Omental fat pad (tissue), 4 donors: Measurements from ENCODE around the gene NKAIN2. TPM values are rescaled to one million over a fixed set of nuclear protein-coding genes. Genes with fewer than 3 reads are reported as not detected.

Experiments
- ATAC-seq: fragments of 150-250 bp; one replicate; pipeline ENCODE4 v1.9.1; 2016; ENCODE audit warnings: mild to moderate bottlenecking, moderate library complexity; ENCODE audit not compliant: low FRiP score
- DNase-seq: peaks from one replicate; pipeline ENCODE4 v3.0.0-alpha.2; 2019; ENCODE audit warnings: low spot score
- total RNA-seq, 4 donors: library from RNA; depleted of rRNA; stranded (reverse); fragments of >200 nt; gene quantifications; one replicate each; pipeline ENCODE4 v1.1.0, GENCODE V29; 2016
- TF ChIP-seq, protein P1 (sequence below), 3 donors: fragments of 450-650 bp; IDR thresholded peaks; one replicate each; pipeline ENCODE4 v1.5.1; 2016 to 2017; ENCODE audit warnings: antibody characterized with exemption in 3 of 3, mild to moderate bottlenecking in 3 of 3, moderate library complexity in 2 of 3

Gene NKAIN2
- total RNA-seq, 4 donors from 2014 or later, result not detected

- DNase-seq (no peak), ATAC-seq (no peak)
- TF ChIP-seq, protein P1, sequence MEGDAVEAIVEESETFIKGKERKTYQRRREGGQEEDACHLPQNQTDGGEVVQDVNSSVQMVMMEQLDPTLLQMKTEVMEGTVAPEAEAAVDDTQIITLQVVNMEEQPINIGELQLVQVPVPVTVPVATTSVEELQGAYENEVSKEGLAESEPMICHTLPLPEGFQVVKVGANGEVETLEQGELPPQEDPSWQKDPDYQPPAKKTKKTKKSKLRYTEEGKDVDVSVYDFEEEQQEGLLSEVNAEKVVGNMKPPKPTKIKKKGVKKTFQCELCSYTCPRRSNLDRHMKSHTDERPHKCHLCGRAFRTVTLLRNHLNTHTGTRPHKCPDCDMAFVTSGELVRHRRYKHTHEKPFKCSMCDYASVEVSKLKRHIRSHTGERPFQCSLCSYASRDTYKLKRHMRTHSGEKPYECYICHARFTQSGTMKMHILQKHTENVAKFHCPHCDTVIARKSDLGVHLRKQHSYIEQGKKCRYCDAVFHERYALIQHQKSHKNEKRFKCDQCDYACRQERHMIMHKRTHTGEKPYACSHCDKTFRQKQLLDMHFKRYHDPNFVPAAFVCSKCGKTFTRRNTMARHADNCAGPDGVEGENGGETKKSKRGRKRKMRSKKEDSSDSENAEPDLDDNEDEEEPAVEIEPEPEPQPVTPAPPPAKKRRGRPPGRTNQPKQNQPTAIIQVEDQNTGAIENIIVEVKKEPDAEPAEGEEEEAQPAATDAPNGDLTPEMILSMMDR (IDR thresholded peaks at IDR 0.05), result no peak
These were observed 1062.4 kb downstream of the NKAIN2 start for GRCh38 chr6:124866040-124866439.

DNA sequence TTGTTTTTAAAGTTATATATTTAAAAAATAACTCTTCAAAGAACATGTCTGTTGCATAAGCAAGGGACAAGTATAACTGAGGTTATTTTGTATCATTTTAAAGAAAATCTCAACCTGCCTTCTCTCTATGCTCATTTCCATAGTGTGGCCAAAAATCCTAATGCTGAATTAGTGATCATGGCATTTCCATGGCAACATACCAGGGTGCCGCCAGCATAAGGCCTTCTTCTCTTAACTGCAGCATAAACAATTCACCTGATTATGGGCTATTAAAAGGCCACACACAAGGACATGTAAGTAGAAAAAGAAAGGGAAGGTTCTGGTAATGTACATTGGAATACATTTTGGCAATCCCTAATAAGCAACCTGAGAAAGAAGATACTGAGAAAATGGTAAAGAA, 1063.5 kb downstream of the NKAIN2 start:
- no peak for ATAC-seq

DNA sequence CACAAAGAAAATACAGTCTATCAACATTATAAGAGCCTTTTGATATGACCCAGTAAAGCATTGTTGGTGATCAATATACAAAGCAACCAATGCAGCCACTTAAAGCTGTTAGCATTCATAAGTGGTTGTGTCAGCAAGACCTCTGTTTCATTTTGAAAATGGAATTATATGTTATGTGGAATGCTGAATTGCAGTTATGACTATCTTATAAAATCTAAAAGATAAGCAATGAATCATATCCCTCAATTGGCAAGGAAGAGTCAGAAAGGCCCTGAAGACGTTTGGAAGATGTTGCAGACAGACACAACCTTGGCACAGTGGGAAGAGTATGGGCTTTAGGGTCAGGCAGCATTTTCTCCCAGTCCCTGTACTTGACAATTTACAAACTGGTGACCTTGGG, 1064.8 kb downstream of the NKAIN2 start:
- ATAC-seq (no peak), DNase-seq (no peak)
- TF ChIP-seq, protein P1 (IDR thresholded peaks at IDR 0.05), result no peak

More for the DNA sequence above, 1063.5 kb downstream of the NKAIN2 start:
- DNase-seq, result no peak
- TF ChIP-seq, protein P1 (IDR thresholded peaks at IDR 0.05), result no peak

GRCh38 chr6:124869416-124869815, 1065.8 kb downstream of the NKAIN2 start:
- no peak for ATAC-seq
- no peak for DNase-seq
- TF ChIP-seq, protein P1 (IDR thresholded peaks at IDR 0.05), result no peak

DNA sequence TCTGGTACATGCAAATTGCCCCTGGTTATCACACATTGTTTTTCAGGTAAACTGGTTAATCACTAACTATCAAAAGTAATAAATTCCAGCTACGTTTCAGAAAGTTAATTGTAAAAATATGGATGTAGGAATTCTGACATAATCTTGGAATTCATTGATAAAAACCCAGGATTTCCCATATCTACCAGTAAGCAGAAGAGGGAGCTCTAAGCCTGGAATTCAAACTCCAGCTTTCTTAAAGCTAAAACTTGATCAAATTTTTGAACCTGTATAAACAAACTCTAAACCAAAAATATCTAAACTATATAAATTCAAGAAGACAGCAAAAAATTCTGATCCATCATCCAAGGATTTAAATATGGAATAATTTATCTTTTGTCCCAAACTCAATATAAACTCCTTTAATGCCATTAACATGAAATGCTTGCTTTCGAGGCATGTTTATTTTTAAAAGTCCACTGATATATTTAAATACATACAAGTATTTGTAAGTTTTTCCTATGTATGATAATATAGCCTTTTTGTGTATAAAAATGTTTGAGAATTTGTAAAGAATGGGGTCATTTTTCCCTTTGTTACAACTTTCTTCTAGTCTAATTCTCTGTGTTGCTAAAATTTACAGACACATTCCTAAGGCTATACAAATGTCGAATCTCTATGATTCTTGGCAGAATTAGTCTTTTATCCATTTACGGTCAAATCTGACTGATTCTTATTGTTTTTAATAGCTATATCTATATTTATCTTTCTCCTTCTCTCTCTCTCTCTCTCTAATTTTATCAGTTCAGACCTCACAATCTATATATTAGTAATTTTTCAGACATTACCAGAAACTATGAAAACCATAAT, 1067.2 kb downstream of the NKAIN2 start:
- TF ChIP-seq, protein P1 (IDR thresholded peaks at IDR 0.05), result no peak
- DNase-seq (no peak), ATAC-seq (no peak)

DNA sequence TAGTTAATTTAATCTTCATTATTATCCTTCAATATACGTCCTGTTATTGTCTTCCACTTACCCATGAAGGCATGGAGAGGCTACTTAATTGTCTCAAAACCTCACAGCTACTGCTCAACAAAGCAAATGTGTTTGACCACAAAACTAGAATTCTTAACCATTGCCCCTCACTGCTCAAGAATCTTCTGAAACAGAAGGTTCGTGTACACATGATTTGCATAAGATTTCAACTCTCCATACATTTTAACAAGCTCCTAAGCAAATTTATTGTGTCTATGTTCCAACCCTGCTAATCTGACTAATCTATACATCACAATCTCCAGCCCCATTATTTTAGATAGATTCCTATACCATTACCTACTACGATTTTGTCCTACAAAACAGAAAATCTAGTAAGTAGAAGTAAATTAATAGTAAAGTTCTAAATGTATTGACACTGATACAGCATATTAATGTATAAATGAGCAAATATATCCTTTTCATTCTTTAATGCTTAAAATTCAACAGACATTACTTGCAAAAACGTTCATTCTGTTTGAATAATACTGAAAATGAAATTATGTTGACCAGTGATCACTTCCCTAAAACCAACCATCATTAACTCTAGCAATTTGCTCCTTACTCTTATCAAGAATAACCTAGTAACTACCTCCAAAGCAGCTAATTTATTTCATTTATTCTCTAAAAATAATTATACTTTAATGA, 1068.8 kb downstream of the NKAIN2 start:
- TF ChIP-seq, protein P1 (IDR thresholded peaks at IDR 0.05), result no peak
- ATAC-seq (no peak), DNase-seq (no peak)
